ENCODE measurements around the gene NME5. TPM values are rescaled to one million over a fixed set of nuclear protein-coding genes. Genes with fewer than 3 reads are reported as not detected.

The NME5 gene
- total and polyA plus RNA-seq, 2 of the 13 experiments (the other 11 are each of a cell fraction or from before 2014, with no cell fraction given): 0.18 TPM; not detected in 1

- TF ChIP-seq STAT6 (CRISPR knock-in tag; IDR thresholded peaks at IDR 0.05; ENCODE audit: borderline replicate concordance): no peak
- TF ChIP-seq ZBTB44 (CRISPR knock-in tag; IDR thresholded peaks at IDR 0.05): no peak
- no peak for TF ChIP-seq SATB2 (CRISPR knock-in tag; IDR thresholded peaks at IDR 0.05)
- no peak for TF ChIP-seq MBNL3 (CRISPR knock-in tag; conservative IDR thresholded peaks at IDR 0.05)
- no peak for TF ChIP-seq BORCS8-MEF2B (CRISPR knock-in tag; IDR thresholded peaks at IDR 0.05)
- no peak for TF ChIP-seq GTF3A (CRISPR knock-in tag; conservative IDR thresholded peaks at IDR 0.05)
- no peak for TF ChIP-seq ZNF597 (CRISPR knock-in tag; IDR thresholded peaks at IDR 0.05)
- TF ChIP-seq RERE (CRISPR knock-in tag; IDR thresholded peaks at IDR 0.05; ENCODE audit: low read depth): no peak
- TF ChIP-seq ZNF460 (CRISPR knock-in tag; IDR thresholded peaks at IDR 0.05; ENCODE audit: borderline replicate concordance): no peak
- 0 out of 2 replicates have a peak, but pooled peaks have one; percentile 9 for TF ChIP-seq ZC3H13 (CRISPR knock-in tag; IDR thresholded peaks at IDR 0.05)
- no peak for TF ChIP-seq BRD4 (CRISPR knock-in tag; IDR thresholded peaks at IDR 0.05)
- no peak; the same call in 1 of the 2 replicates for TF ChIP-seq MXD3 (CRISPR knock-in tag; IDR thresholded peaks at IDR 0.05)
- no peak for TF ChIP-seq GATAD1 (CRISPR knock-in tag; IDR thresholded peaks at IDR 0.05)
- TF ChIP-seq ZFP36L1 (CRISPR knock-in tag; IDR thresholded peaks at IDR 0.05): no peak
- no peak for TF ChIP-seq ZNF746 (CRISPR knock-in tag; IDR thresholded peaks at IDR 0.05)
- no peak; the same call in 1 of the 2 replicates for TF ChIP-seq ZNF605 (CRISPR knock-in tag; IDR thresholded peaks at IDR 0.05)
- TF ChIP-seq IRF1 (CRISPR knock-in tag; IDR thresholded peaks at IDR 0.05; ENCODE audit: low read depth): no peak
- TF ChIP-seq HHEX (CRISPR knock-in tag; IDR thresholded peaks at IDR 0.05): no peak
Observed at GRCh38 chr5:138177941-138178515, 38.8 kb upstream of the NME5 start (continued).
